Neural cell (in vitro differentiated cells): Measurements from ENCODE around the gene UBP1.

ENCODE experiments used
- EZH2 ChIP-seq: fragments of 200-600, 300-800 bp; shearing (Covaris generic), sonication (generic); IDR thresholded peaks from 2 replicates; pipeline ENCODE4 v1.6.1; 2014; ENCODE audit warnings: antibody characterized with exemption, low read length, borderline replicate concordance, mild to moderate bottlenecking; ENCODE audit not compliant: insufficient read depth, poor library complexity, severe bottlenecking
- MXI1 ChIP-seq: fragments of 450-650 bp; conservative IDR thresholded peaks from 2 replicates; pipeline ENCODE4 v1.6.1; 2014; ENCODE audit warnings: antibody characterized with exemption, mild to moderate bottlenecking; ENCODE audit not compliant: poor library complexity, severe bottlenecking
- POLR2AphosphoS5 ChIP-seq: IDR thresholded peaks from 2 replicates; pipeline ENCODE4 v1.6.1; 2012
- RAD21 ChIP-seq: fragments of 450-650 bp; conservative IDR thresholded peaks from 2 replicates; pipeline ENCODE4 v1.6.1; 2014; ENCODE audit warnings: antibody characterized with exemption, mild to moderate bottlenecking, moderate library complexity
- SMC3 ChIP-seq: fragments of 450-650 bp; conservative IDR thresholded peaks from 2 replicates; pipeline ENCODE4 v1.6.1; 2014; ENCODE audit warnings: antibody characterized with exemption, mild to moderate bottlenecking, moderate library complexity; ENCODE audit not compliant: poor library complexity
- TAF1 ChIP-seq: IDR thresholded peaks from 2 replicates; pipeline ENCODE4 v1.6.1; 2012; ENCODE audit warnings: low read depth
- TF ChIP-seq, protein P1 (sequence below): fragments of 450-650 bp; IDR thresholded peaks from 2 replicates; pipeline ENCODE4 v1.5.1; 2014; ENCODE audit warnings: antibody characterized with exemption, mild to moderate bottlenecking, moderate library complexity; ENCODE audit not compliant: poor library complexity, severe bottlenecking

GRCh38 chr3:33424606-33425452 lies 15.4 kb downstream of the UBP1 start:
- TF ChIP-seq, protein P1, sequence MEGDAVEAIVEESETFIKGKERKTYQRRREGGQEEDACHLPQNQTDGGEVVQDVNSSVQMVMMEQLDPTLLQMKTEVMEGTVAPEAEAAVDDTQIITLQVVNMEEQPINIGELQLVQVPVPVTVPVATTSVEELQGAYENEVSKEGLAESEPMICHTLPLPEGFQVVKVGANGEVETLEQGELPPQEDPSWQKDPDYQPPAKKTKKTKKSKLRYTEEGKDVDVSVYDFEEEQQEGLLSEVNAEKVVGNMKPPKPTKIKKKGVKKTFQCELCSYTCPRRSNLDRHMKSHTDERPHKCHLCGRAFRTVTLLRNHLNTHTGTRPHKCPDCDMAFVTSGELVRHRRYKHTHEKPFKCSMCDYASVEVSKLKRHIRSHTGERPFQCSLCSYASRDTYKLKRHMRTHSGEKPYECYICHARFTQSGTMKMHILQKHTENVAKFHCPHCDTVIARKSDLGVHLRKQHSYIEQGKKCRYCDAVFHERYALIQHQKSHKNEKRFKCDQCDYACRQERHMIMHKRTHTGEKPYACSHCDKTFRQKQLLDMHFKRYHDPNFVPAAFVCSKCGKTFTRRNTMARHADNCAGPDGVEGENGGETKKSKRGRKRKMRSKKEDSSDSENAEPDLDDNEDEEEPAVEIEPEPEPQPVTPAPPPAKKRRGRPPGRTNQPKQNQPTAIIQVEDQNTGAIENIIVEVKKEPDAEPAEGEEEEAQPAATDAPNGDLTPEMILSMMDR, result no peak
- no peak for TF ChIP-seq EZH2
- no peak for TF ChIP-seq RAD21
- no peak for TF ChIP-seq TAF1
- no peak for TF ChIP-seq POLR2AphosphoS5
- no peak for TF ChIP-seq SMC3
- TF ChIP-seq MXI1, result no peak
